ENCODE measurements around the gene PLOD2.

The PLOD2 gene

GRCh38 chr3:146160964-146161662 is at the start of gene PLOD2:
Gene PLOD2, minus strand, starts transcription at chr3:146161184. Its CDS starts 195 bp downstream, at chr3:146160989.
- no peak for DNase-seq (ENCODE audit: low read depth)

- no peak for DNase-seq (ENCODE audit: low read depth)
Measured at GRCh38 chr3:146209371-146209770, 48.4 kb upstream of the PLOD2 start.

- no peak for DNase-seq (ENCODE audit: low read depth)
Measured at GRCh38 chr3:146203776-146204175, 42.8 kb upstream of the PLOD2 start.

- no peak for DNase-seq (ENCODE audit: low read depth)
Measured at GRCh38 chr3:146200461-146201220, 39.7 kb upstream of the PLOD2 start.

- no peak for DNase-seq (ENCODE audit: low read depth)
Measured at GRCh38 chr3:146199762-146200161, 38.8 kb upstream of the PLOD2 start.

GRCh38 chr3:146196789-146197188 is 35.8 kb upstream of the PLOD2 start:
- DNase-seq (ENCODE audit: low read depth): no peak

- no peak for DNase-seq (ENCODE audit: low read depth)
Measured at GRCh38 chr3:146195605-146196004, 34.6 kb upstream of the PLOD2 start.

- DNase-seq (ENCODE audit: low read depth): no peak
Measured at GRCh38 chr3:146195030-146195429, 34.0 kb upstream of the PLOD2 start.

- DNase-seq (ENCODE audit: low read depth): no peak
Measured at GRCh38 chr3:146191051-146191450, 30.1 kb upstream of the PLOD2 start.

GRCh38 chr3:146189519-146190173 is 28.7 kb upstream of the PLOD2 start:
- no peak for DNase-seq (ENCODE audit: low read depth)

- DNase-seq (ENCODE audit: low read depth): no peak
Measured at GRCh38 chr3:146187334-146187950, 26.5 kb upstream of the PLOD2 start.

GRCh38 chr3:146184241-146185015 is 23.4 kb upstream of the PLOD2 start:
- DNase-seq (ENCODE audit: low read depth): no peak

- DNase-seq (ENCODE audit: low read depth): no peak
Measured at GRCh38 chr3:146181216-146181615, 20.2 kb upstream of the PLOD2 start.

GRCh38 chr3:146180376-146180775 is 19.4 kb upstream of the PLOD2 start:
- DNase-seq (ENCODE audit: low read depth): no peak

- no peak for DNase-seq (ENCODE audit: low read depth)
Measured at GRCh38 chr3:146178006-146178689, 17.2 kb upstream of the PLOD2 start.

- no peak for DNase-seq (ENCODE audit: low read depth)
Measured at GRCh38 chr3:146177519-146177918, 16.5 kb upstream of the PLOD2 start.

GRCh38 chr3:146177072-146177471 is 16.1 kb upstream of the PLOD2 start:
- DNase-seq (ENCODE audit: low read depth): no peak

GRCh38 chr3:146172586-146172985 is 11.6 kb upstream of the PLOD2 start:
- no peak for DNase-seq (ENCODE audit: low read depth)

- no peak for DNase-seq (ENCODE audit: low read depth)
Measured at GRCh38 chr3:146170591-146170990, 9.6 kb upstream of the PLOD2 start.

- DNase-seq (ENCODE audit: low read depth): no peak
Measured at GRCh38 chr3:146169891-146170290, 8.9 kb upstream of the PLOD2 start.

- DNase-seq (ENCODE audit: low read depth): no peak
Measured at GRCh38 chr3:146166826-146167225, 5.8 kb upstream of the PLOD2 start.

Measured in activated gamma-delta T cell treated with anti-CD3 and anti-CD28 coated beads, Interleukin-2, amount 50 U/mL, for 16 hours (primary cell).